K562 (cell line): ENCODE measurements around the gene MAD1L1. TPM values are rescaled to one million over a fixed set of nuclear protein-coding genes. Genes with fewer than 3 reads are reported as not detected.

Source experiments
- CBX5 ChIP-seq: IDR thresholded peaks from 2 replicates; pipeline ENCODE4 v1.6.1; 2014; ENCODE audit warnings: low read depth, borderline replicate concordance
- CREBBP ChIP-seq: IDR thresholded peaks from one replicate; pipeline ENCODE4 v1.6.1; 2012; ENCODE audit warnings: low read depth, mild to moderate bottlenecking, control low read depth, inconsistent platforms, low read length
- FIP1L1 ChIP-seq: fragments of 200-400 bp; formaldehyde crosslinking; IDR thresholded peaks from 2 replicates; pipeline ENCODE4 v1.6.1; 2018; ENCODE audit warnings: mild to moderate bottlenecking, low read depth, low read length; ENCODE audit not compliant: poor library complexity, severe bottlenecking
- LARP7 ChIP-seq: fragments of 450-650 bp; IDR thresholded peaks from 2 replicates; pipeline ENCODE4 v1.6.1; 2016
- NBN ChIP-seq: fragments of 450-650 bp; IDR thresholded peaks from 2 replicates; pipeline ENCODE4 v1.6.1; 2016; ENCODE audit warnings: low read depth, mild to moderate bottlenecking
- PHB ChIP-seq: fragments of 250-450 bp; sonication (Bioruptor Pico); IDR thresholded peaks from 2 replicates; pipeline ENCODE4 v1.5.0; 2021
- PHTF2 ChIP-seq: fragments of 250-450 bp; sonication (Bioruptor Pico); IDR thresholded peaks from 2 replicates; pipeline ENCODE4 v1.5.0; 2021; ENCODE audit warnings: mild to moderate bottlenecking
- RBM39 ChIP-seq: fragments of 200-400 bp; formaldehyde crosslinking; optimal IDR thresholded peaks from 2 replicates; pipeline ENCODE3; 2018; ENCODE audit warnings: low read depth, low read length
- RUNX1 ChIP-seq: sonication (generic); IDR thresholded peaks from 2 replicates; pipeline ENCODE4 v1.6.1; 2016; ENCODE audit warnings: antibody characterized with exemption, low read depth
- SMAD2 ChIP-seq: fragments of 150-350 bp; IDR thresholded peaks from 2 replicates; pipeline ENCODE4 v1.6.1; 2014; ENCODE audit warnings: low read depth, mild to moderate bottlenecking, low read length
- SOX6 ChIP-seq: fragments of 450-650 bp; IDR thresholded peaks from 2 replicates; pipeline ENCODE4 v1.6.1; 2014; ENCODE audit warnings: mild to moderate bottlenecking
- SRSF7 ChIP-seq: fragments of 200-400 bp; formaldehyde crosslinking; optimal IDR thresholded peaks from 2 replicates; pipeline ENCODE3; 2017; ENCODE audit warnings: mild to moderate bottlenecking, low read depth, low read length
- TEAD2 ChIP-seq: fragments of 450-650 bp; IDR thresholded peaks from 2 replicates; pipeline ENCODE4 v1.6.1; 2016; ENCODE audit warnings: missing genetic modification characterization, control low read depth, missing compliant biosample characterization
- XRCC4 ChIP-seq: IDR thresholded peaks from one replicate; pipeline ENCODE4 v1.6.1; 2011; ENCODE audit not compliant: insufficient read depth, insufficient read length; ENCODE audit errors: extremely low read depth
- ZNF175 ChIP-seq: fragments of 200-800 bp; sonication (Bioruptor generic); IDR thresholded peaks from 2 replicates; pipeline ENCODE4 v1.6.1; 2016; ENCODE audit warnings: low read depth, mild to moderate bottlenecking, missing genetic modification characterization, missing compliant biosample characterization
- ZNF23 ChIP-seq: fragments of 250-450 bp; sonication (Bioruptor Pico); IDR thresholded peaks from 2 replicates; pipeline ENCODE4 v1.4.0; 2020; ENCODE audit warnings: mild to moderate bottlenecking
- ZNF3 ChIP-seq: fragments of 250-450 bp; sonication (Bioruptor Pico); IDR thresholded peaks from 2 replicates; pipeline ENCODE4 v1.5.0; 2021; ENCODE audit warnings: mild to moderate bottlenecking, moderate library complexity
- ZNF354B ChIP-seq: fragments of 250-450 bp; sonication (Bioruptor Pico); IDR thresholded peaks from 2 replicates; pipeline ENCODE4 v1.4.0; 2020
- polyA plus RNA-seq, 8 experiments: library from polyadenylated mRNA; depleted of rRNA in 4 of 8; stranded (reverse) in 5 of 8; unstranded in 3 of 8; fragments of >200 nt; fragmentation: Nextera tagmentation in 2 of 8; fragmentation: Illumina TruSeq in 1 of 8; extraction: Ambion mirVana in 2 of 8; extraction: Trizol in 1 of 8; gene quantifications; 2 replicates each; pipeline versions ENCODE4 v1.2.1 to v1.2.3, GENCODE V29; 2011 to 2014; ENCODE audit warnings: inconsistent platforms in 1 of 8, missing spikeins in 1 of 8
- total RNA-seq, 7 experiments: library from RNA; depleted of rRNA in 6 of 7; stranded (reverse); fragments of >200 nt in 6 of 7; fragmentation: Illumina TruSeq in 2 of 7; extraction: Trizol in 2 of 7; gene quantifications; 2 replicates each; pipeline versions ENCODE4 v1.2.1 to v1.2.3, GENCODE V29; 2011 to 2021; ENCODE audit warnings: low replicate concordance in 1 of 7
- TF ChIP-seq, protein P1 (sequence below): sonication (generic); formaldehyde crosslinking; IDR thresholded peaks from 2 replicates; pipeline ENCODE4 v1.8.1; 2023; ENCODE audit warnings: mild to moderate bottlenecking, missing genetic modification reagents
- TF ChIP-seq, protein P2 (sequence below), 2 experiments: fragments of 450-650 bp; conservative IDR thresholded peaks; 2 replicates each; pipeline ENCODE4 v1.6.1; 2017; ENCODE audit warnings: mild to moderate bottlenecking in 2 of 2, moderate library complexity in 2 of 2
- TF ChIP-seq, protein P3 (sequence below): IDR thresholded peaks from 3 replicates; pipeline ENCODE4 v1.6.1; 2011; ENCODE audit warnings: borderline replicate concordance, mild to moderate bottlenecking, moderate library complexity; ENCODE audit not compliant: insufficient read length; ENCODE audit errors: extremely low read depth
- TF ChIP-seq, protein P4 (sequence below): sonication (generic); formaldehyde crosslinking; IDR thresholded peaks from 2 replicates; pipeline ENCODE4 v1.9.0; 2022; ENCODE audit warnings: mild to moderate bottlenecking, missing genetic modification reagents

MAD1L1 gene
- total and polyA plus RNA-seq, 9 of the 15 experiments (the other 6 are each of a cell fraction or from before 2014, with no cell fraction given), result 1.7 to 89.7 (median 18.0) TPM

DNA sequence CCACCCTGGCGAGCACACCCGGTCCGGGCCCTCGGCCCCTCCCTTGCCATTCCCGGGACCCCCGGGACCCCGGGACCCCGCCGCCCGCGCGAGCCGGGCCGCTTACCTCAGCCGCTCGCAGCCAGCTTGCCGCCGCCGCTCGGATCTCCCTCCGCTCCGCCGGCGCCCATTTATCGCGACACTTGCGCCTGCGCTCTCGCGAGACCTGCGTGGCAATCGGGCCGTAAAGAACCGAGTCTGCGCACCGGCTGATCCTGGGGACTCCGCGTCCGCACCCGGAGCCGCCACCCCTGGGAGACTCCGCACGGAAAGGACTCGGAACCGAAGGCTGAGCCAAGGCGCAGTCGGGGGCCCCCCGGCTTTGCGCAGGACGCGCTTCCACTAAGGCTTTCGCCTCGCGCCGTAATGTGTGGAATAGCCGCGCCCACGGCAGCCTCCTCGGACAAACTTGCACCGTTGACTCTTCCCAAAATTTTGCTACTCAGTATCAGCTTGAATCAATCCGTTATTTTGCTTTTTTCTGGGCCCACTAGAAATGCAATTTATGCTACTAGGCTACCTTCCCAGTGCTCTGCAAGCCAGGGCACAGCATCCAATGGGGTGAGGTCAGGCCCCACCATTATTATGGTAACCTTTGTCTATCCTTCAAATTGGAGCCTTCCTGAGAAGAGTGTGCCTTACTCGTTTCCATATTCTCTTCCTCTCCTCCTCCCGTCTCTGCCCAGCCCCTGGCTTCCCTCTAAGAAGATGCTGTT lies at the start of gene MAD1L1 (continued):
- TF ChIP-seq TEAD2 (no peak), LARP7 (no peak), SOX6 (no peak), PHTF2 (no peak), SMAD2 (no peak), ZNF175 (no peak), SRSF7 (no peak), PHB (CRISPR knock-in tag) (no peak; the same call in 1 of the 2 replicates), ZNF3 (CRISPR knock-in tag) (no peak), CREBBP (no peak), XRCC4 (no peak), ZNF354B (CRISPR knock-in tag) (no peak), ZNF23 (CRISPR knock-in tag) (no peak), NBN (0 out of 2 replicates have a peak, but pooled peaks have one; percentile 21), RBM39 (no peak), FIP1L1 (peak; percentile 59), RUNX1 (no peak), CBX5 (no peak)
- TF ChIP-seq, protein P1, sequence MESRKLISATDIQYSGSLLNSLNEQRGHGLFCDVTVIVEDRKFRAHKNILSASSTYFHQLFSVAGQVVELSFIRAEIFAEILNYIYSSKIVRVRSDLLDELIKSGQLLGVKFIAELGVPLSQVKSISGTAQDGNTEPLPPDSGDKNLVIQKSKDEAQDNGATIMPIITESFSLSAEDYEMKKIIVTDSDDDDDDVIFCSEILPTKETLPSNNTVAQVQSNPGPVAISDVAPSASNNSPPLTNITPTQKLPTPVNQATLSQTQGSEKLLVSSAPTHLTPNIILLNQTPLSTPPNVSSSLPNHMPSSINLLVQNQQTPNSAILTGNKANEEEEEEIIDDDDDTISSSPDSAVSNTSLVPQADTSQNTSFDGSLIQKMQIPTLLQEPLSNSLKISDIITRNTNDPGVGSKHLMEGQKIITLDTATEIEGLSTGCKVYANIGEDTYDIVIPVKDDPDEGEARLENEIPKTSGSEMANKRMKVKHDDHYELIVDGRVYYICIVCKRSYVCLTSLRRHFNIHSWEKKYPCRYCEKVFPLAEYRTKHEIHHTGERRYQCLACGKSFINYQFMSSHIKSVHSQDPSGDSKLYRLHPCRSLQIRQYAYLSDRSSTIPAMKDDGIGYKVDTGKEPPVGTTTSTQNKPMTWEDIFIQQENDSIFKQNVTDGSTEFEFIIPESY (CRISPR knock-in tag), result no peak
- TF ChIP-seq, protein P2, sequence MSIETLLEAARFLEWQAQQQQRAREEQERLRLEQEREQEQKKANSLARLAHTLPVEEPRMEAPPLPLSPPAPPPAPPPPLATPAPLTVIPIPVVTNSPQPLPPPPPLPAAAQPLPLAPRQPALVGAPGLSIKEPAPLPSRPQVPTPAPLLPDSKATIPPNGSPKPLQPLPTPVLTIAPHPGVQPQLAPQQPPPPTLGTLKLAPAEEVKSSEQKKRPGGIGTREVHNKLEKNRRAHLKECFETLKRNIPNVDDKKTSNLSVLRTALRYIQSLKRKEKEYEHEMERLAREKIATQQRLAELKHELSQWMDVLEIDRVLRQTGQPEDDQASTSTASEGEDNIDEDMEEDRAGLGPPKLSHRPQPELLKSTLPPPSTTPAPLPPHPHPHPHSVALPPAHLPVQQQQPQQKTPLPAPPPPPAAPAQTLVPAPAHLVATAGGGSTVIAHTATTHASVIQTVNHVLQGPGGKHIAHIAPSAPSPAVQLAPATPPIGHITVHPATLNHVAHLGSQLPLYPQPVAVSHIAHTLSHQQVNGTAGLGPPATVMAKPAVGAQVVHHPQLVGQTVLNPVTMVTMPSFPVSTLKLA (conservative IDR thresholded peaks at IDR 0.05), result peak in 1 of 2 experiments; percentile 64; a peak in 2 of 4 replicates
- TF ChIP-seq, protein P3, sequence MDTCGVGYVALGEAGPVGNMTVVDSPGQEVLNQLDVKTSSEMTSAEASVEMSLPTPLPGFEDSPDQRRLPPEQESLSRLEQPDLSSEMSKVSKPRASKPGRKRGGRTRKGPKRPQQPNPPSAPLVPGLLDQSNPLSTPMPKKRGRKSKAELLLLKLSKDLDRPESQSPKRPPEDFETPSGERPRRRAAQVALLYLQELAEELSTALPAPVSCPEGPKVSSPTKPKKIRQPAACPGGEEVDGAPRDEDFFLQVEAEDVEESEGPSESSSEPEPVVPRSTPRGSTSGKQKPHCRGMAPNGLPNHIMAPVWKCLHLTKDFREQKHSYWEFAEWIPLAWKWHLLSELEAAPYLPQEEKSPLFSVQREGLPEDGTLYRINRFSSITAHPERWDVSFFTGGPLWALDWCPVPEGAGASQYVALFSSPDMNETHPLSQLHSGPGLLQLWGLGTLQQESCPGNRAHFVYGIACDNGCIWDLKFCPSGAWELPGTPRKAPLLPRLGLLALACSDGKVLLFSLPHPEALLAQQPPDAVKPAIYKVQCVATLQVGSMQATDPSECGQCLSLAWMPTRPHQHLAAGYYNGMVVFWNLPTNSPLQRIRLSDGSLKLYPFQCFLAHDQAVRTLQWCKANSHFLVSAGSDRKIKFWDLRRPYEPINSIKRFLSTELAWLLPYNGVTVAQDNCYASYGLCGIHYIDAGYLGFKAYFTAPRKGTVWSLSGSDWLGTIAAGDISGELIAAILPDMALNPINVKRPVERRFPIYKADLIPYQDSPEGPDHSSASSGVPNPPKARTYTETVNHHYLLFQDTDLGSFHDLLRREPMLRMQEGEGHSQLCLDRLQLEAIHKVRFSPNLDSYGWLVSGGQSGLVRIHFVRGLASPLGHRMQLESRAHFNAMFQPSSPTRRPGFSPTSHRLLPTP, result no peak
- TF ChIP-seq, protein P4, sequence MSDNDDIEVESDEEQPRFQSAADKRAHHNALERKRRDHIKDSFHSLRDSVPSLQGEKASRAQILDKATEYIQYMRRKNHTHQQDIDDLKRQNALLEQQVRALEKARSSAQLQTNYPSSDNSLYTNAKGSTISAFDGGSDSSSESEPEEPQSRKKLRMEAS (CRISPR knock-in tag), result no peak; the same call in 1 of the 2 replicates
